Measurements from ENCODE around the gene RRAGC. TPM values are rescaled to one million over a fixed set of nuclear protein-coding genes. Genes with fewer than 3 reads are reported as not detected.

Gene RRAGC
- total and polyA plus RNA-seq, 12 donors, result 7.5 to 28.8 (median 16.0) TPM

DNA sequence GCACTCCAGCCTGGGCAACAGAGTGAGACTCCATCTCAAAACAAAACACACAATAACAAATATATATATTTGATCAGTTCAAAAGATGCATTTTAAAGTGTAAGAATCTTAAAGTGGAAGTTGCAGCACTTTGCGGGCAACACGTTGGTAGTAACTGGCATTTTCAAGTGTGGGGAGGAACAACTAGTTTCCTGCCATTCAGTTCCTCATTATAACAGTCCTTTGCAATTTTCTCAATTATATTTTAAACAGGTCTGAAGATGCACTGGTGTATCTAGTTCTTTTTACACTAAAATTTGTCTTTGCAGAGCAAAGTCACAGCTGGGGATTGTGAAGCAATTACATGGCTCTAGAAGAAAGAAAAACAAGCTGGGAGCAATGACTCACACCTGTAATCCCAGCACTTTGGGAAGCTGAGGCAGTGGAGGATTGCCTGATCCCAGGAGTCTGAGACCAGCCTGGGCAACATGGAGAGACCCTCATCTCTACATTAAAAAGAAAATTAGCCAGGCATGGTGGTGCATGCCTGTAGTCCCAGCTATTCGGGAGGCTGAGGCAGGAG is 25.3 kb downstream of the RRAGC start:
- H3K4me1 ChIP-seq (replicated peaks in 1 of 2), result no peaks in the 10 kb centered on the region
- TF ChIP-seq CTCF (IDR thresholded peaks at IDR 0.05) (no peak), POLR2A (IDR thresholded peaks at IDR 0.05) (no peak)
- 67 to 76% (median 73%) methylated on average over 3 of the region's 3 CpGs for WGBS, 4 donors
- H3K27me3 ChIP-seq, result no peaks in the 10 kb centered on the region
- no peaks in the 10 kb centered on the region for H3K9me3 ChIP-seq (replicated peaks in 1 of 3)
- peaks cover 0 to 24% of the 10 kb centered on the region in 2 donors for H3K36me3 ChIP-seq (replicated peaks in 1 of 2)
- no peak for DNase-seq
- H3K4me3 ChIP-seq, result no peak overlapping the region
- intact Hi-C loops (cut with DNase I), result loop anchor here in 1 of 2 donors (10.0 kb wide), 1 partner anchor 810 kb away; no protein-coding TSS in a partner anchor
- H3K27ac ChIP-seq, result no peak overlapping the region

GRCh38 chr1:38833146-38833545 is 26.4 kb downstream of the RRAGC start:
- H3K27ac ChIP-seq, result no peak overlapping the region
- WGBS, 4 donors, result 55 to 79% (median 58%) methylated on average over 3 of the region's 3 CpGs
- H3K27me3 ChIP-seq, result no peaks in the 10 kb centered on the region
- TF ChIP-seq CTCF (IDR thresholded peaks at IDR 0.05) (no peak), POLR2A (IDR thresholded peaks at IDR 0.05) (no peak)
- H3K36me3 ChIP-seq (replicated peaks in 1 of 2), result peaks cover 0 to 12% of the 10 kb centered on the region in 2 donors
- no peak for DNase-seq
- intact Hi-C loops (cut with DNase I), result loop anchor here in 1 of 2 donors (10.0 kb wide), 1 partner anchor 808 kb away; no protein-coding TSS in a partner anchor
- no peak overlapping the region for H3K4me3 ChIP-seq
- no peaks in the 10 kb centered on the region for H3K9me3 ChIP-seq (replicated peaks in 1 of 3)
- H3K4me1 ChIP-seq (replicated peaks in 1 of 2), result no peaks in the 10 kb centered on the region

GRCh38 chr1:38832370-38832734 is 27.2 kb downstream of the RRAGC start:
- no peak overlapping the region for H3K27ac ChIP-seq
- TF ChIP-seq CTCF (IDR thresholded peaks at IDR 0.05) (no peak), POLR2A (IDR thresholded peaks at IDR 0.05) (no peak)
- no peak for DNase-seq
- no peaks in the 10 kb centered on the region for H3K9me3 ChIP-seq (replicated peaks in 1 of 3)
- H3K27me3 ChIP-seq, result no peaks in the 10 kb centered on the region
- WGBS, 4 donors, result 80 to 90% (median 83%) methylated on average over 3 of the region's 3 CpGs
- H3K36me3 ChIP-seq (replicated peaks in 1 of 2), result peaks cover 0 to 4% of the 10 kb centered on the region in 2 donors
- no peak overlapping the region for H3K4me3 ChIP-seq
- intact Hi-C loops (cut with DNase I), result loop anchor here in 1 of 2 donors (10.0 kb wide), 1 partner anchor 808 kb away; no protein-coding TSS in a partner anchor
- no peaks in the 10 kb centered on the region for H3K4me1 ChIP-seq (replicated peaks in 1 of 2)

DNA sequence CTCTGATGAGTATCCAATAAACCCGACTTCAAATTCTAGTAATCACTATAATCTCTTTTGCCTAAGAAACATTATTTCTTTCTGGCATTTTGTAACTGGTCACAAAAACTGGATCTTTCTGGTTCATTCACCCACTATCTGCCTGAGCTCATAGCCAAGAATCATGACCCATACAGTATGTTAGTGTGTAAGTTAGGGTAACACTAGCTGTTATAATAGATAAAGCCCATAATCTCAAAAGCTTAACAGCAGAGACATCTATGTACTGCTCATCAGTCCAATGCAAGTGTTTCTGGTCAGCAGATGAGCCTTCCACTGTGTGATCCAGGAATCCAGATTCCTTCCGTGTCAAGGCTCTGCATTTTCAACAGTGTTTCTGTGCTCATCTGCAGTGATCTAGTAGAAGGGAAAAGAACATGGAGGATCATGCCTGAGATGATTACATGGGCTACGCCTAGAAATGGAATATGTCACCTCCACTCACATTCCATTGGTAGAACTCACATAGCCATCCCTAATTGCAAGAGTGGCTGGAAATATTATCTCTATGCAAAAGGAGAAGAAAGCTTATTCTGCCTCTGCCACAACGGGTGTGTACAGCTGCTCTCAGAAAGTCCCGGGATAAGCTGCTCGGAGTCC is 27.7 kb downstream of the RRAGC start:
- Histone ChIP-seq H3K36me3 (replicated peaks in 1 of 2) (no peaks in the 10 kb centered on the region), H3K9me3 (replicated peaks in 1 of 3) (no peaks in the 10 kb centered on the region), H3K27me3 (no peaks in the 10 kb centered on the region), H3K27ac (no peak overlapping the region), H3K4me1 (replicated peaks in 1 of 2) (no peaks in the 10 kb centered on the region), H3K4me3 (no peak overlapping the region)
- 73 to 84% (median 77%) methylated on average over 6 of the region's 6 CpGs for WGBS, 4 donors
- TF ChIP-seq POLR2A (IDR thresholded peaks at IDR 0.05), result no peak
- TF ChIP-seq CTCF (IDR thresholded peaks at IDR 0.05), result no peak
- intact Hi-C loops (cut with DNase I), result loop anchor here in 1 of 2 donors (10.0 kb wide), 1 partner anchor 807 kb away; no protein-coding TSS in a partner anchor
- no peak for DNase-seq

All from adrenal gland (tissue), 12 donors.